Measurements from ENCODE around the gene MEGF9. TPM values are rescaled to one million over a fixed set of nuclear protein-coding genes. Genes with fewer than 3 reads are reported as not detected.
A peak's percentile ranks its signal among the peaks of the same experiment; 100 is the strongest.

MEGF9 gene
- total and polyA plus RNA-seq, 2 of the 13 experiments (the other 11 are each of a cell fraction or from before 2014, with no cell fraction given): 3.1 to 3.3 TPM

DNA sequence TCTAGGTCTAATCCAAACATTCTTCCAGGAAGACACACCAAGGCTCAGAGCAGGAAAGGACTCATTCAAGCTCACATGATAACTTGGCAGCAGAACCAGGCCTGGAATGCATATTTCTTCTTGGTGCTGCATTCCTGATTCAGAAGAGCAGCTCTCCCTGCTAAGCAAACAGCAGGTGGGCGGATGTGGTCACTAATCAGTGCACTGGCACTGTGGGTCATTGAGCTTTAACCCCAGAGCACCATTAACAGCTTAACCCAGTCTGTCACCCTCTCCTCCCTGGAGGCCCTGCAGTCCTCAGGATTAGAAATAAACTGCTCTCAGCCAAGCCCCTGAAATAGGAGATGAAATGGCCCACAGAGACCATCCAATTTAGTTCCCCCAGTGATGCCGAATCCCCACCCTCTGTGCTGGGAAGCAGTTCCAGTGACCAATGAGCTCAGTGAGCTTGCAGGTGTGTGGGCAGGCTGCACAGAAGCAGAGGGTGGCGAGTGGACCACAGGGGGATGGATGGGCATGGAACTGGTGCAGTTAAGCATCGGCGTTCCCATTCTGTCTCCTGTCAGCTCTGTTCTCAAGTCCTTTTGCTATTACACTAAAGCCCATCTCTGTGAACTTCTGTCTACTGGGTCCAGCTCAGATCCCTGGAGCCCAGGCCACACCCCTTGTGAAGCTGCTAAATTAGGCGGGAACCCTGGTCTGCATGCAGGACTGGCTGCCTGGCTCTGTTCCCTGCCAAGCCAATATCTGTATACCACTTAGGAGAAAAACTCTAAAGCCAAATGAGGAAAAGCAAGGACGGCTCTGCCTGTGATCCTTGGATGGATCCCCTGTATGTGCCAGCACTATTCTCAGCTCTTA, 16.6 kb upstream of the MEGF9 start (continued):
- TF ChIP-seq, protein P1, sequence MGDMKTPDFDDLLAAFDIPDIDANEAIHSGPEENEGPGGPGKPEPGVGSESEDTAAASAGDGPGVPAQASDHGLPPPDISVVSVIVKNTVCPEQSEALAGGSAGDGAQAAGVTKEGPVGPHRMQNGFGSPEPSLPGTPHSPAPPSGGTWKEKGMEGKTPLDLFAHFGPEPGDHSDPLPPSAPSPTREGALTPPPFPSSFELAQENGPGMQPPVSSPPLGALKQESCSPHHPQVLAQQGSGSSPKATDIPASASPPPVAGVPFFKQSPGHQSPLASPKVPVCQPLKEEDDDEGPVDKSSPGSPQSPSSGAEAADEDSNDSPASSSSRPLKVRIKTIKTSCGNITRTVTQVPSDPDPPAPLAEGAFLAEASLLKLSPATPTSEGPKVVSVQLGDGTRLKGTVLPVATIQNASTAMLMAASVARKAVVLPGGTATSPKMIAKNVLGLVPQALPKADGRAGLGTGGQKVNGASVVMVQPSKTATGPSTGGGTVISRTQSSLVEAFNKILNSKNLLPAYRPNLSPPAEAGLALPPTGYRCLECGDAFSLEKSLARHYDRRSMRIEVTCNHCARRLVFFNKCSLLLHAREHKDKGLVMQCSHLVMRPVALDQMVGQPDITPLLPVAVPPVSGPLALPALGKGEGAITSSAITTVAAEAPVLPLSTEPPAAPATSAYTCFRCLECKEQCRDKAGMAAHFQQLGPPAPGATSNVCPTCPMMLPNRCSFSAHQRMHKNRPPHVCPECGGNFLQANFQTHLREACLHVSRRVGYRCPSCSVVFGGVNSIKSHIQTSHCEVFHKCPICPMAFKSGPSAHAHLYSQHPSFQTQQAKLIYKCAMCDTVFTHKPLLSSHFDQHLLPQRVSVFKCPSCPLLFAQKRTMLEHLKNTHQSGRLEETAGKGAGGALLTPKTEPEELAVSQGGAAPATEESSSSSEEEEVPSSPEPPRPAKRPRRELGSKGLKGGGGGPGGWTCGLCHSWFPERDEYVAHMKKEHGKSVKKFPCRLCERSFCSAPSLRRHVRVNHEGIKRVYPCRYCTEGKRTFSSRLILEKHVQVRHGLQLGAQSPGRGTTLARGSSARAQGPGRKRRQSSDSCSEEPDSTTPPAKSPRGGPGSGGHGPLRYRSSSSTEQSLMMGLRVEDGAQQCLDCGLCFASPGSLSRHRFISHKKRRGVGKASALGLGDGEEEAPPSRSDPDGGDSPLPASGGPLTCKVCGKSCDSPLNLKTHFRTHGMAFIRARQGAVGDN (CRISPR knock-in tag; IDR thresholded peaks at IDR 0.05): peak; percentile 38
- TF ChIP-seq RXRB (CRISPR knock-in tag; IDR thresholded peaks at IDR 0.05; ENCODE audit: borderline replicate concordance) (peak; percentile 95), GATAD2A (CRISPR knock-in tag; IDR thresholded peaks at IDR 0.05) (peak; percentile 92), CBFB (CRISPR knock-in tag; IDR thresholded peaks at IDR 0.05) (peak; percentile 100), HNRNPK (IDR thresholded peaks at IDR 0.05; ENCODE audit: low read depth, low read length, poor library complexity, severe bottlenecking) (no peak), ZZZ3 (CRISPR knock-in tag; IDR thresholded peaks at IDR 0.05; ENCODE audit: borderline replicate concordance) (no peak), ATRX (CRISPR knock-in tag; IDR thresholded peaks at IDR 0.05; ENCODE audit: borderline replicate concordance) (no peak), ZFP82 (CRISPR knock-in tag; IDR thresholded peaks at IDR 0.05; ENCODE audit: borderline replicate concordance) (no peak), JUN (CRISPR knock-in tag; IDR thresholded peaks at IDR 0.05) (no peak), PHF8 (CRISPR knock-in tag; IDR thresholded peaks at IDR 0.05) (no peak), FOXJ3 (CRISPR knock-in tag; IDR thresholded peaks at IDR 0.05; ENCODE audit: borderline replicate concordance) (no peak), MED1 (CRISPR knock-in tag; IDR thresholded peaks at IDR 0.05) (peak; percentile 76; the same call in 1 of the 2 replicates), ATAD3A (CRISPR knock-in tag; IDR thresholded peaks at IDR 0.05) (no peak), GPN1 (CRISPR knock-in tag; IDR thresholded peaks at IDR 0.05; ENCODE audit: borderline replicate concordance) (no peak), TMF1 (CRISPR knock-in tag; IDR thresholded peaks at IDR 0.05; ENCODE audit: low read depth) (no peak), TBX3 (IDR thresholded peaks at IDR 0.05; ENCODE audit: borderline replicate concordance) (peak; percentile 71; the same call in 1 of the 2 replicates), U2AF1 (optimal IDR thresholded peaks at IDR 0.05; ENCODE audit: low read depth, low read length) (no peak), YY1 (IDR thresholded peaks at IDR 0.05; ENCODE audit: insufficient read depth, insufficient replicate concordance, low read depth, low read length) (no peak)
- TF ChIP-seq, protein P2, sequence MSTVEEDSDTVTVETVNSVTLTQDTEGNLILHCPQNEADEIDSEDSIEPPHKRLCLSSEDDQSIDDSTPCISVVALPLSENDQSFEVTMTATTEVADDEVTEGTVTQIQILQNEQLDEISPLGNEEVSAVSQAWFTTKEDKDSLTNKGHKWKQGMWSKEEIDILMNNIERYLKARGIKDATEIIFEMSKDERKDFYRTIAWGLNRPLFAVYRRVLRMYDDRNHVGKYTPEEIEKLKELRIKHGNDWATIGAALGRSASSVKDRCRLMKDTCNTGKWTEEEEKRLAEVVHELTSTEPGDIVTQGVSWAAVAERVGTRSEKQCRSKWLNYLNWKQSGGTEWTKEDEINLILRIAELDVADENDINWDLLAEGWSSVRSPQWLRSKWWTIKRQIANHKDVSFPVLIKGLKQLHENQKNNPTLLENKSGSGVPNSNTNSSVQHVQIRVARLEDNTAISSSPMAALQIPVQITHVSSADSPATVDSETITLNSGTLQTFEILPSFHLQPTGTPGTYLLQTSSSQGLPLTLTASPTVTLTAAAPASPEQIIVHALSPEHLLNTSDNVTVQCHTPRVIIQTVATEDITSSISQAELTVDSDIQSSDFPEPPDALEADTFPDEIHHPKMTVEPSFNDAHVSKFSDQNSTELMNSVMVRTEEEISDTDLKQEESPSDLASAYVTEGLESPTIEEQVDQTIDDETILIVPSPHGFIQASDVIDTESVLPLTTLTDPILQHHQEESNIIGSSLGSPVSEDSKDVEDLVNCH (CRISPR knock-in tag; IDR thresholded peaks at IDR 0.05): no peak
- TF ChIP-seq, protein P3, sequence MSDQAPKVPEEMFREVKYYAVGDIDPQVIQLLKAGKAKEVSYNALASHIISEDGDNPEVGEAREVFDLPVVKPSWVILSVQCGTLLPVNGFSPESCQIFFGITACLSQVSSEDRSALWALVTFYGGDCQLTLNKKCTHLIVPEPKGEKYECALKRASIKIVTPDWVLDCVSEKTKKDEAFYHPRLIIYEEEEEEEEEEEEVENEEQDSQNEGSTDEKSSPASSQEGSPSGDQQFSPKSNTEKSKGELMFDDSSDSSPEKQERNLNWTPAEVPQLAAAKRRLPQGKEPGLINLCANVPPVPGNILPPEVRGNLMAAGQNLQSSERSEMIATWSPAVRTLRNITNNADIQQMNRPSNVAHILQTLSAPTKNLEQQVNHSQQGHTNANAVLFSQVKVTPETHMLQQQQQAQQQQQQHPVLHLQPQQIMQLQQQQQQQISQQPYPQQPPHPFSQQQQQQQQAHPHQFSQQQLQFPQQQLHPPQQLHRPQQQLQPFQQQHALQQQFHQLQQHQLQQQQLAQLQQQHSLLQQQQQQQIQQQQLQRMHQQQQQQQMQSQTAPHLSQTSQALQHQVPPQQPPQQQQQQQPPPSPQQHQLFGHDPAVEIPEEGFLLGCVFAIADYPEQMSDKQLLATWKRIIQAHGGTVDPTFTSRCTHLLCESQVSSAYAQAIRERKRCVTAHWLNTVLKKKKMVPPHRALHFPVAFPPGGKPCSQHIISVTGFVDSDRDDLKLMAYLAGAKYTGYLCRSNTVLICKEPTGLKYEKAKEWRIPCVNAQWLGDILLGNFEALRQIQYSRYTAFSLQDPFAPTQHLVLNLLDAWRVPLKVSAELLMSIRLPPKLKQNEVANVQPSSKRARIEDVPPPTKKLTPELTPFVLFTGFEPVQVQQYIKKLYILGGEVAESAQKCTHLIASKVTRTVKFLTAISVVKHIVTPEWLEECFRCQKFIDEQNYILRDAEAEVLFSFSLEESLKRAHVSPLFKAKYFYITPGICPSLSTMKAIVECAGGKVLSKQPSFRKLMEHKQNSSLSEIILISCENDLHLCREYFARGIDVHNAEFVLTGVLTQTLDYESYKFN (CRISPR knock-in tag; conservative IDR thresholded peaks at IDR 0.05): peak; percentile 89
